Effector memory CD4-positive, alpha-beta T cell (primary cell): Measurements from ENCODE around the gene EYS.

Experiments used
- DNase-seq, 3 donors: peaks; one replicate each; pipeline ENCODE4 v3.0.0-alpha.2; 2020
- H3K27ac ChIP-seq: 2 replicates; pipeline ENCODE4 v1.7.0; 2013; ENCODE audit warnings: mild to moderate bottlenecking, low read length, moderate library complexity; ENCODE audit not compliant: insufficient read depth, poor library complexity, severe bottlenecking
- H3K27me3 ChIP-seq: replicated peaks from 2 replicates; pipeline ENCODE4 v1.7.0; 2013; ENCODE audit warnings: mild to moderate bottlenecking, low read length; ENCODE audit not compliant: insufficient read depth, control insufficient read depth, poor library complexity, severe bottlenecking
- H3K36me3 ChIP-seq: 2 replicates; pipeline ENCODE4 v1.7.0; 2013; ENCODE audit warnings: mild to moderate bottlenecking, low read length, moderate library complexity; ENCODE audit not compliant: control insufficient read depth, insufficient read depth
- H3K4me1 ChIP-seq: 2 replicates; pipeline ENCODE4 v1.7.0; 2013; ENCODE audit warnings: low read length, mild to moderate bottlenecking; ENCODE audit not compliant: control insufficient read depth, insufficient read depth, poor library complexity, severe bottlenecking
- H3K4me3 ChIP-seq: 2 replicates; pipeline ENCODE4 v1.7.0; 2013; ENCODE audit warnings: low read length, low read depth, mild to moderate bottlenecking; ENCODE audit not compliant: insufficient read depth, poor library complexity, severe bottlenecking
- H3K9me3 ChIP-seq: 2 replicates; pipeline ENCODE4 v1.7.0; 2013; ENCODE audit warnings: mild to moderate bottlenecking, low read length, moderate library complexity; ENCODE audit not compliant: control insufficient read depth

Gene EYS

DNA sequence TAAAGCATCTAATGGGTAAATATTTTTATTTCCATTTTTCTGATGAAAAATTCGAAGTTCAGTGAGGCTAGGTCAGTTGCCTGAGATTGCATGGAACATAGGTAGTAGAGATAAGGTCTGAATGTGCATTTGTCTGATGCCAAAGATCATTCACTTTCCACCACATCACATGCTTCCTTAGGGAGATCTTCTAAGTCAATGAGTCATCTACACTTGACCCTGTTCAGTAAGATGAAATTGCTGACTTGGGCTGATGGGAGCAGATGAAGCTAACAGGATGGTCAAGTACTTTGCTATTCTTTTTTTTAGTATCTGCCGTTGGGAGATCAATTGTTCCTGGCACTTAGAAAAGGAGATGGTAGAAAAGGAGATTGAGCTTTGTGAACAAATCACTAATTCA is 1560.2 kb downstream of the EYS start:
- no peak for DNase-seq
- no peak overlapping the region for H3K4me3 ChIP-seq
- no peaks in the 10 kb centered on the region for H3K36me3 ChIP-seq
- no peaks in the 10 kb centered on the region for H3K9me3 ChIP-seq
- no peak overlapping the region for H3K27ac ChIP-seq
- no peaks in the 10 kb centered on the region for H3K27me3 ChIP-seq
- no peaks in the 10 kb centered on the region for H3K4me1 ChIP-seq

DNA sequence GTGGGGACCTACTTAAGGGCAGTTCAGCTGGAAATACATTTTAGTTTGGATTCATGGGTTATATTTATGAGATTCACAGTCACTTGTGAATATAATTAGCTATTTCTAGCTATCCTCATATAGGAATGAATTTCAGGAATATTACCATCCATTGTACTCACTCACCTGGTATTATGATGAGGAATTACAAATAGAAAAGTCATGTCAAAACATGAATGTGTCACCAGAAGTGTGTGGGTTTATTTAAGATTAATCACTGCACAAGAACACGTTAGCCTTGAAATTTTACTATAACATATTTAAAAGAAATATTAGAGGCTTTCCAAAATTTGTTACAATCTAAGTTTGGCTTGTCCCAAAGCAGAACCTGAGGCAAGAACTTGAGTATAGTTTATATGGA is 1560.9 kb downstream of the EYS start:
- Histone ChIP-seq H3K27me3 (no peaks in the 10 kb centered on the region), H3K27ac (no peak overlapping the region), H3K4me3 (no peak overlapping the region), H3K36me3 (no peaks in the 10 kb centered on the region), H3K4me1 (no peaks in the 10 kb centered on the region), H3K9me3 (no peaks in the 10 kb centered on the region)
- DNase-seq: no peak

DNA sequence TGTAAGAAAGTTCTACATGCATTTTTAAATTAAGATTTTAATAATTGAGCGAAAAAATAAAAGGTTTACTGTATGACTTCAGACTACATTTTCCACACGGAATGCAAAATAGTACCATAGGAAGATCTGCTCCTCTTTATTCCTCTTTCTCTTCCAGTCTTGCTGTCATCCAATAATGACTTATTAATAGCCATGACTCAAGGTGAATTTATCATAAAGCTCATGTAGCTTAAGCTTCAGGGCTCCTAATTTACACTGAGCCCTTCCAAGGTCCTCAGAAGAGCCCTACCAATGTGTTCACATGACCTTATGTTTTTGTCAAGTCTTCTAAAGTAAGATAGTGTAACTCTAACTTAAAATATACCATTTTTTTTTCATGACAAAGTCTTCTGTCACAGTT is 1561.4 kb downstream of the EYS start:
- no peak for DNase-seq
- Histone ChIP-seq H3K4me1 (no peaks in the 10 kb centered on the region), H3K27ac (no peak overlapping the region), H3K9me3 (no peaks in the 10 kb centered on the region), H3K27me3 (no peaks in the 10 kb centered on the region), H3K36me3 (no peaks in the 10 kb centered on the region), H3K4me3 (no peak overlapping the region)

GRCh38 chr6:64143101-64143500 is 1563.9 kb downstream of the EYS start:
- Histone ChIP-seq H3K27ac (no peak overlapping the region), H3K36me3 (no peaks in the 10 kb centered on the region), H3K4me1 (no peaks in the 10 kb centered on the region), H3K9me3 (no peaks in the 10 kb centered on the region), H3K27me3 (no peaks in the 10 kb centered on the region), H3K4me3 (no peak overlapping the region)
- no peak for DNase-seq

GRCh38 chr6:64141680-64142079 is 1565.3 kb downstream of the EYS start:
- DNase-seq: no peak
- Histone ChIP-seq H3K9me3 (no peaks in the 10 kb centered on the region), H3K4me1 (no peaks in the 10 kb centered on the region), H3K4me3 (no peak overlapping the region), H3K27ac (no peak overlapping the region), H3K36me3 (no peaks in the 10 kb centered on the region), H3K27me3 (no peaks in the 10 kb centered on the region)

GRCh38 chr6:64128301-64129024 is 1578.6 kb downstream of the EYS start:
- Histone ChIP-seq H3K9me3 (no peaks in the 10 kb centered on the region), H3K4me3 (no peak overlapping the region), H3K27ac (no peak overlapping the region), H3K36me3 (no peaks in the 10 kb centered on the region), H3K4me1 (no peaks in the 10 kb centered on the region), H3K27me3 (no peaks in the 10 kb centered on the region)
- no peak for DNase-seq

- H3K27ac ChIP-seq: no peak overlapping the region
- no peak overlapping the region for H3K4me3 ChIP-seq
- no peaks in the 10 kb centered on the region for H3K36me3 ChIP-seq
- no peaks in the 10 kb centered on the region for H3K9me3 ChIP-seq
- no peaks in the 10 kb centered on the region for H3K27me3 ChIP-seq
- no peak for DNase-seq
- H3K4me1 ChIP-seq: no peaks in the 10 kb centered on the region
Measured at GRCh38 chr6:64123761-64124633, 1583.0 kb downstream of the EYS start.

DNA sequence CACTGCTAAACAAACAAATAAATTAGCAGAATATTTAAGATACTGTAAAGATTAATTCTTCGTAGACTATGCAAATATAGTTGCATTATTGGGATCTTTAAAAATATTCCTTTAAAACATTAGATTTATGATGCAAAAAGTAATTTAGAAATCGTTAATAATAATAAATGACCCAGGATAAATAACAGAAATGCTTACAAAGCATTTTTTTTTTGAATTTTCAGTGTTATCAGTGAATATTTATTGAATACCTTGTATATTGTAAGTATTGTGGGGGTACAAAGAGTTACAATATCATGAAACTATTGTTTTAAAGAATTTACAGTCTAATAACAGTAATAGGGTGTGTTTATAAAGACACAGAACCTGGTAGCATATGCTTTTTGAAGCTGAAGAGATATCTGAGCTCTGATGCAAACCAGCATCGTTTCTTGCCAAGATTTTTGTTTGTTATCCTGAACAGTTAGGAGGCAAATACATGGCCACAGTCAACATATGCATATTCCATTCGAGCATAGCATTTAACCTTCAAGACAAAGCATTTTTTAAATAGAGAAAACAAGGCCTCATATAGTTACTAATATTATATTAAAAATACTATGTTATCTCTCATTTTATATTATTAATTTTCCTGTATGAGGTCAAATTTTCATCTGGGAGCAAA is 1584.2 kb downstream of the EYS start:
- Histone ChIP-seq H3K4me1 (no peaks in the 10 kb centered on the region), H3K4me3 (no peak overlapping the region), H3K27ac (no peak overlapping the region), H3K27me3 (no peaks in the 10 kb centered on the region), H3K9me3 (no peaks in the 10 kb centered on the region), H3K36me3 (no peaks in the 10 kb centered on the region)
- DNase-seq: no peak

DNA sequence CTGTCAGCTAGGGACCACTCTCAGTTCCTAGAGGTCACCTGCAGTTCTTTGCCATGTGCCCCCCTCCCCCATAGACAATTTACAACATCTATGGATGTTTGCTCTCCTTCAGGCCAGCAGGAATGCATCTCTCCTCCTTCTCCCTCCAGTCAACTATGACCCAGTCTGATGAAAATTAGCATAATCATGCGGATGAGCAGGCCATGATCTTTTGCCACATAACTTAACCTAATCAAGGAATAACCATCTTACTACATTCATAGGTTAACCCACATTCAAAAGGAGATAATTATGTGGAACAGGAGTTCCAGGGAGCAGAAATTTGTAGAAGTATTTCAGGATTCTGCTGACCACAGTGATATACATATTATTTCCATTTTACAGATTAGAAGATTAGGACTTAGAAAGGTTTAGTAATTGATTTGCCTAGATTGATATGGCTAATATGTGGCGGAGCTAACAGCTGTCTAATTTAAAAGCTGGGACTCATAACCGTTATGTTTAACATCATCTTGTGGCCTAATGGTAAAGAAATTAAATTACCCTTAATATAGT is 1585.9 kb downstream of the EYS start:
- Histone ChIP-seq H3K27ac (no peak overlapping the region), H3K9me3 (no peaks in the 10 kb centered on the region), H3K4me3 (no peak overlapping the region), H3K36me3 (no peaks in the 10 kb centered on the region), H3K4me1 (no peaks in the 10 kb centered on the region), H3K27me3 (no peaks in the 10 kb centered on the region)
- DNase-seq: no peak
